ENCODE data around the gene ANGPTL4.

DNA sequence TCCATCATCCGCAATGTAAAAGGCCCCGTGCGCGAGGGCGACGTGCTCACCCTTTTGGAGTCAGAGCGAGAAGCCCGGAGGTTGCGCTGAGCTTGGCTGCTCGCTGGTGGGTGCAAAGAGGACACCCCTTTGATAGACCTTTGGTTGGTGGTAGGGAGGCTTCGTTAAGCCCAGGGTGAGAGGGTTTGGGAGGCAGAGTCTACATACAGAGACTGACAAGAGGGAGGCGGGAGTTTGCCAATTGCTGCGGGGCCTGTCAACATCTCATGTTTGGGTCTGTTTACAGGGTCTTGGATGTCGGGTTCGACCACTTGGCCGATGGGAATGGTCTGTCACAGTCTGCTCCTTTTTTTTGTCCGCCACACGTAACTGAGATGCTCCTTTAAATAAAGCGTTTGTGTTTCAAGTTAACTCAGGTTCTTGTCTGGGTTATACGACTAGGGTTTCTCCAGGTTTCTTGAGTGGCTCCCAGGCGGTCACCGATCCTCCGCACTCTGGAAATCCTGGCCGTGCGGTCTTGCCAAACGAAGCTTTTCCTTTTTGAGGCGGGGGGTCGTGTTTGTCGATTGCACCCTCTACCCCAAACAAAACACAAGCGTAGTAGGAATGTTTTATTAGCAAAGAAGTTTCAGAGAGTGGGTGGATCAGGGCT, 41.8 kb upstream of the ANGPTL4 start:
- TF ChIP-seq, protein P1, sequence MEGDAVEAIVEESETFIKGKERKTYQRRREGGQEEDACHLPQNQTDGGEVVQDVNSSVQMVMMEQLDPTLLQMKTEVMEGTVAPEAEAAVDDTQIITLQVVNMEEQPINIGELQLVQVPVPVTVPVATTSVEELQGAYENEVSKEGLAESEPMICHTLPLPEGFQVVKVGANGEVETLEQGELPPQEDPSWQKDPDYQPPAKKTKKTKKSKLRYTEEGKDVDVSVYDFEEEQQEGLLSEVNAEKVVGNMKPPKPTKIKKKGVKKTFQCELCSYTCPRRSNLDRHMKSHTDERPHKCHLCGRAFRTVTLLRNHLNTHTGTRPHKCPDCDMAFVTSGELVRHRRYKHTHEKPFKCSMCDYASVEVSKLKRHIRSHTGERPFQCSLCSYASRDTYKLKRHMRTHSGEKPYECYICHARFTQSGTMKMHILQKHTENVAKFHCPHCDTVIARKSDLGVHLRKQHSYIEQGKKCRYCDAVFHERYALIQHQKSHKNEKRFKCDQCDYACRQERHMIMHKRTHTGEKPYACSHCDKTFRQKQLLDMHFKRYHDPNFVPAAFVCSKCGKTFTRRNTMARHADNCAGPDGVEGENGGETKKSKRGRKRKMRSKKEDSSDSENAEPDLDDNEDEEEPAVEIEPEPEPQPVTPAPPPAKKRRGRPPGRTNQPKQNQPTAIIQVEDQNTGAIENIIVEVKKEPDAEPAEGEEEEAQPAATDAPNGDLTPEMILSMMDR (IDR thresholded peaks at IDR 0.05; ENCODE audit: low read depth, low read length, poor library complexity, severe bottlenecking), result no peak
- TF ChIP-seq EZH2phosphoT487 (IDR thresholded peaks at IDR 0.05; ENCODE audit: borderline replicate concordance, low read length), result no peak

Data from DOHH2 (cell line).